Smooth muscle cell (in vitro differentiated cells): ENCODE data around the gene MAP1B. TPM values are rescaled to one million over a fixed set of nuclear protein-coding genes. Genes with fewer than 3 reads are reported as not detected.
A peak's percentile ranks its signal among the peaks of the same experiment; 100 is the strongest.

Experiments
- DNase-seq: peaks from one replicate; lab custom pipeline; 2025; ENCODE audit not compliant: unreplicated experiment; lab: John Stamatoyannopoulos, UW
- H2AFZ ChIP-seq: fragments of 200-600 bp; sonication (generic); 2 replicates; pipeline ENCODE4 v1.6.0; 2016; ENCODE audit warnings: antibody characterized with exemption, low read depth, mild to moderate bottlenecking
- H3F3A ChIP-seq: fragments of 200-600 bp; sonication (generic); 2 replicates; pipeline ENCODE4 v1.6.0; 2017; ENCODE audit warnings: antibody characterized with exemption, low read depth
- H3K27ac ChIP-seq: fragments of 200-600 bp; sonication (generic); 2 replicates; pipeline ENCODE4 v1.5.1; 2016; ENCODE audit warnings: low read depth, mild to moderate bottlenecking
- H3K27me3 ChIP-seq: fragments of 200-600 bp; sonication (generic); 2 replicates; pipeline ENCODE4 v1.6.1; 2016; ENCODE audit warnings: low read depth, mild to moderate bottlenecking
- H3K36me3 ChIP-seq: fragments of 200-600 bp; sonication (generic); 2 replicates; pipeline ENCODE4 v1.5.1; 2016; ENCODE audit warnings: low read depth
- H3K4me1 ChIP-seq: fragments of 200-600 bp; sonication (generic); 2 replicates; pipeline ENCODE4 v1.5.1; 2016; ENCODE audit warnings: low read depth
- H3K4me2 ChIP-seq: fragments of 200-600 bp; sonication (generic); 2 replicates; pipeline ENCODE4 v1.6.0; 2016; ENCODE audit warnings: mild to moderate bottlenecking
- H3K4me3 ChIP-seq: fragments of 200-600 bp; sonication (generic); 2 replicates; pipeline ENCODE4 v1.5.1; 2016; ENCODE audit warnings: mild to moderate bottlenecking
- H3K79me2 ChIP-seq: fragments of 200-600 bp; sonication (generic); 2 replicates; pipeline ENCODE4 v1.6.0; 2016; ENCODE audit warnings: low read depth, mild to moderate bottlenecking
- H3K9ac ChIP-seq: fragments of 200-600 bp; sonication (generic); 2 replicates; pipeline ENCODE4 v1.6.0; 2016; ENCODE audit warnings: low read depth
- H3K9me3 ChIP-seq: fragments of 200-600 bp; sonication (generic); replicated peaks from 2 replicates; pipeline ENCODE4 v1.5.1; 2016; ENCODE audit warnings: low read depth
- H4K20me1 ChIP-seq: fragments of 200-600 bp; sonication (generic); 2 replicates; pipeline ENCODE4 v1.6.0; 2016; ENCODE audit warnings: low read depth
- CTCF ChIP-seq: fragments of 200-600 bp; sonication (generic); IDR thresholded peaks from 2 replicates; pipeline ENCODE4 v1.5.1; 2017; ENCODE audit warnings: borderline replicate concordance, mild to moderate bottlenecking, antibody characterized with exemption; ENCODE audit not compliant: insufficient read depth, poor library complexity, severe bottlenecking
- whole genome bisulfite sequencing: methylation state at CpG from one replicate; pipeline ENCODE4 v1.1.7; 2016; ENCODE audit warnings: low lambda C conversion rate; 5-methylcytosine and 5-hydroxymethylcytosine counted together
- polyA plus RNA-seq: library from polyadenylated mRNA; unstranded; fragments of >200 nt; fragmentation: Nextera tagmentation; extraction: Ambion mirVana; gene quantifications from 2 replicates; pipeline ENCODE4 v1.2.1, GENCODE V29; 2016
- total RNA-seq: library from RNA; depleted of rRNA; stranded (reverse); fragments of >200 nt; gene quantifications from 2 replicates; pipeline ENCODE4 v1.2.3, GENCODE V29; 2014

MAP1B gene
- total and polyA plus RNA-seq, 2 experiments from 2014 or later, result 111 to 143 TPM

GRCh38 chr5:72246954-72247442 lies 139.7 kb downstream of the MAP1B start:
- H3K27ac ChIP-seq, result peak overlapping the region; percentile 90
- H3K9me3 ChIP-seq, result no peaks in the 10 kb centered on the region
- H3K4me3 ChIP-seq, result no peak overlapping the region
- peak overlapping the region; percentile 80 for H3K4me2 ChIP-seq
- H3K4me1 ChIP-seq, result peaks cover 74% of the 10 kb centered on the region
- H3K27me3 ChIP-seq, result no peaks in the 10 kb centered on the region
- peaks cover 16% of the 10 kb centered on the region for H3K79me2 ChIP-seq
- no peak for DNase-seq
- peaks cover 29% of the 10 kb centered on the region for H3F3A ChIP-seq
- H3K9ac ChIP-seq, result peak overlapping the region; percentile 21
- no peaks in the 10 kb centered on the region for H4K20me1 ChIP-seq
- H2AFZ ChIP-seq, result no peak overlapping the region
- no peaks in the 10 kb centered on the region for H3K36me3 ChIP-seq
- no peak for TF ChIP-seq CTCF
- 44% methylated on average over 4 of the region's 4 CpGs for WGBS

GRCh38 chr5:72248410-72248981 lies 141.2 kb downstream of the MAP1B start:
- Histone ChIP-seq H3K4me1 (peaks cover 65% of the 10 kb centered on the region), H3K27ac (peak overlapping the region; percentile 90), H3K36me3 (no peaks in the 10 kb centered on the region), H2AFZ (no peak overlapping the region), H4K20me1 (no peaks in the 10 kb centered on the region), H3F3A (peaks cover 36% of the 10 kb centered on the region), H3K79me2 (peaks cover 15% of the 10 kb centered on the region), H3K4me3 (no peak overlapping the region), H3K9me3 (no peaks in the 10 kb centered on the region), H3K9ac (no peak overlapping the region), H3K27me3 (no peaks in the 10 kb centered on the region), H3K4me2 (peak overlapping the region; percentile 80)
- DNase-seq, result no peak
- WGBS, result 69% methylated on average over 2 of the region's 2 CpGs
- no peak for TF ChIP-seq CTCF

- Histone ChIP-seq H3K27ac (no peak overlapping the region), H3K36me3 (no peaks in the 10 kb centered on the region), H3F3A (peaks cover 19% of the 10 kb centered on the region), H3K4me3 (no peak overlapping the region), H3K4me2 (no peak overlapping the region), H3K9me3 (no peaks in the 10 kb centered on the region), H3K4me1 (peaks cover 39% of the 10 kb centered on the region), H3K9ac (no peak overlapping the region), H3K27me3 (no peaks in the 10 kb centered on the region), H2AFZ (no peak overlapping the region), H4K20me1 (no peaks in the 10 kb centered on the region), H3K79me2 (peaks cover 12% of the 10 kb centered on the region)
- DNase-seq, result no peak
- no peak for TF ChIP-seq CTCF
- 92% methylated on average over 1 of the region's 1 CpG for WGBS
These were observed 144.1 kb downstream of the MAP1B start for GRCh38 chr5:72251386-72251785.

GRCh38 chr5:72252008-72252407 lies 144.7 kb downstream of the MAP1B start:
- Histone ChIP-seq H3K4me1 (peaks cover 33% of the 10 kb centered on the region), H3K36me3 (no peaks in the 10 kb centered on the region), H3F3A (peaks cover 19% of the 10 kb centered on the region), H3K27me3 (no peaks in the 10 kb centered on the region), H3K4me2 (no peak overlapping the region), H3K27ac (no peak overlapping the region), H2AFZ (no peak overlapping the region), H3K4me3 (no peak overlapping the region), H3K79me2 (peaks cover 12% of the 10 kb centered on the region), H4K20me1 (no peaks in the 10 kb centered on the region), H3K9ac (no peak overlapping the region), H3K9me3 (no peaks in the 10 kb centered on the region)
- DNase-seq, result no peak
- no peak for TF ChIP-seq CTCF
